Smooth muscle cell of the umbilical artery (primary cell): ENCODE data around the gene ANXA5. TPM values are rescaled to one million over a fixed set of nuclear protein-coding genes. Genes with fewer than 3 reads are reported as not detected.

Source experiments
- total RNA-seq: library from RNA; depleted of rRNA; stranded (reverse); fragments of >200 nt; gene quantifications from 2 replicates; pipeline ENCODE4 v1.2.3, GENCODE V29; 2014

Gene ANXA5
- 682 and 809 TPM in 2 replicates for total RNA-seq

DNA sequence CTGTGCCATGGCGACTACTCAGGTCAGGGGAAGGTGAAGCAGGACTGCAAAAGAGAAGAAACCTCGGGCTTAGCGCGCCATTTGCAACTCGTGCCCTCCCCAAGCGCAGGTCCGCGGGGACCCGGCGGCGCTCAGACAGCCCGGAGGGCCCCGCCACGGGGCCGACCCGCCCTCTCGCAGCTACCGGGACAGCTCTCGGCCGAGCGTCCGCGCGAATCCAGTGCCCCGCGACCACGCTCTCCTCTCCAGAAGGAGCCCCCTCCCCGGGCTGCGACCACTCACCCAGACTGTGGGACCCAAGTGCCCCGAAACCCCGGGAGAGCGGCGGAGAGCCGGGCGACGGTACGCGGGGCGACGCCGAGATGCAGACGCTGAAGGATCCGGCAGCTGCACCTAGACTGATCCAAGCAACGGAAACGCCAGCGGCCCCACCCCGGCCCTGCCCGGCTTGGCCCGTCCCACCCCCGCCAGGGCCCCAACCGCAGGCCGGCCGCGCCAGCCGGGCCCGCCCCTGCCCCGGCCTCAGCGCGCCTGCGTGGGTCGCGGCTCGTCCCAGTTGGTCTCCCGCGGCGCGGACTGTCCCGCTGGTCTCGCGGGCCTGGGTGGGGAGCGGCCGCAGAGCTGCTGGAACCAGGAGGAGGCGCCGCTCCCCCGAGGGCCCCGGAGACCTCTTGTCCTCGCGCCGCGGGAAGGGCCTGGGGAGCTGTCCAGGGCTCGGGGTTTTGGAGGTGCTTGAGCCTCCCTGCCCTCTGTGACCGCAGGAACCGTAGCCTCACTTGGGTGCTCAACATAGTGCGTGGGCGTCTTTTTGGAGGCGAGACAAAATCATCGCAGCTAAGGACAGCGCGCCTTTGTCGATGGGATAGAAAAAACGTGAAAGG lies at the start of gene ANXA5:
Gene ANXA5 (minus strand): TSS at position 400 of the 881 bp plus-strand sequence. CDS start 391 bp downstream, at position 9.

Other genes starting within 250 kb of the ANXA5 start
- 0.09 and 1.2 TPM in 2 replicates for gene SMIM43, start 68.2 kb upstream of the ANXA5 start, total RNA-seq
- 23.7 and 27.9 TPM in 2 replicates for gene EXOSC9, start 104.3 kb upstream of the ANXA5 start, total RNA-seq
- gene CCNA2, start 126.9 kb upstream of the ANXA5 start, total RNA-seq, result 5.0 and 27.6 TPM in 2 replicates
- 23.2 and 29.2 TPM in 2 replicates for gene BBS7, start 173.5 kb upstream of the ANXA5 start, total RNA-seq